H1 (cell line): ENCODE results near the gene PPP1R27. TPM values are rescaled to one million over a fixed set of nuclear protein-coding genes. Genes with fewer than 3 reads are reported as not detected.
A peak's percentile ranks its signal among the peaks of the same experiment; 100 is the strongest.

Experiments used
- CTCF ChIA-PET: fragments of 300-600 bp; sonication (Branson Sonifier 250); formaldehyde crosslinking; loops from one replicate; lab custom pipeline; 2021; ENCODE audit not compliant: partially characterized antibody; lab: Charles Lee
- POLR2A ChIA-PET: fragments of 300-600 bp; sonication (Branson Sonifier 250); formaldehyde crosslinking; loops from one replicate; lab custom pipeline; 2021; ENCODE audit warnings: inconsistent platforms; ENCODE audit not compliant: partially characterized antibody; lab: Charles Lee
- DNase-seq, 2 experiments: peaks; one replicate each; pipeline versions ENCODE4 v3.0.0 to v3.0.0-alpha.2; 2010 to 2022; ENCODE audit warnings: low spot score in 2 of 2, low read depth in 1 of 2, mixed read lengths in 1 of 2
- FAIRE-seq: peaks from 2 replicates; lab custom pipeline; 2011; peaks lifted over from hg19 to GRCh38; lab: Jason Lieb, UNC
- H2AFZ ChIP-seq: 2 replicates; pipeline ENCODE4 v1.8.1; 2012; ENCODE audit warnings: low read length, inconsistent platforms
- H2AK5ac ChIP-seq: 2 replicates; pipeline ENCODE4 v1.6.1; 2013; ENCODE audit warnings: low read depth, low read length
- H2BK120ac ChIP-seq: replicated peaks from 2 replicates; pipeline ENCODE3; 2013; ENCODE audit warnings: low read depth, low read length, inconsistent platforms
- H2BK12ac ChIP-seq: 2 replicates; pipeline ENCODE4 v1.6.1; 2013; ENCODE audit warnings: low read depth, low read length
- H2BK15ac ChIP-seq: 2 replicates; pipeline ENCODE4 v1.6.1; 2013; ENCODE audit warnings: low read length
- H2BK20ac ChIP-seq: 2 replicates; pipeline ENCODE4 v1.6.1; 2013; ENCODE audit warnings: low read length
- H2BK5ac ChIP-seq: 2 replicates; pipeline ENCODE4 v1.6.1; 2013; ENCODE audit warnings: low read depth, low read length
- H3K14ac ChIP-seq: 2 replicates; pipeline ENCODE4 v1.6.1; 2013; ENCODE audit warnings: inconsistent platforms; ENCODE audit not compliant: insufficient read length
- H3K18ac ChIP-seq: 2 replicates; pipeline ENCODE4 v1.6.1; 2013; ENCODE audit warnings: low read length; ENCODE audit errors: extremely low read depth
- H3K23ac ChIP-seq: 2 replicates; pipeline ENCODE4 v1.6.1; 2013; ENCODE audit warnings: inconsistent platforms; ENCODE audit not compliant: insufficient read length
- H3K23me2 ChIP-seq: 2 replicates; pipeline ENCODE4 v1.6.1; 2013; ENCODE audit warnings: low read depth, low read length
- H3K27ac ChIP-seq: 2 replicates; pipeline ENCODE4 v1.6.1; 2011; ENCODE audit warnings: low read depth, low read length, inconsistent platforms
- H3K27me3 ChIP-seq, 4 experiments: replicated peaks in 1 of 4; 1 replicate in 1 of 4; 2 replicates in 3 of 4; pipeline versions ENCODE4 v1.6.1 to v1.8.1; 2011 to 2013; ENCODE audit warnings: low read length in 3 of 4, mild to moderate bottlenecking in 3 of 4, inconsistent platforms in 2 of 4, mixed read lengths in 2 of 4, moderate library complexity in 1 of 4; ENCODE audit not compliant: control insufficient read depth in 3 of 4, insufficient read depth in 3 of 4; ENCODE audit errors: extremely low read depth in 1 of 4
- H3K36me3 ChIP-seq, 4 experiments: 2 replicates each; pipeline versions ENCODE4 v1.6.1 to v1.8.1; 2011 to 2013; ENCODE audit warnings: mild to moderate bottlenecking in 4 of 4, low read length in 3 of 4, moderate library complexity in 2 of 4, control low read depth in 1 of 4, inconsistent platforms in 1 of 4; ENCODE audit not compliant: insufficient read depth in 4 of 4, control insufficient read depth in 2 of 4
- H3K4ac ChIP-seq: replicated peaks from 2 replicates; pipeline ENCODE3; 2013; ENCODE audit warnings: low read length, low read depth, mixed read lengths, inconsistent platforms; ENCODE audit not compliant: insufficient read length
- H3K4me1 ChIP-seq, 4 experiments: replicated peaks in 1 of 4; 1 replicate in 1 of 4; 2 replicates in 3 of 4; pipeline versions ENCODE4 v1.6.1 to v1.8.1; 2011 to 2013; ENCODE audit warnings: low read length in 3 of 4, inconsistent platforms in 2 of 4, mixed read lengths in 1 of 4; ENCODE audit not compliant: insufficient read depth in 4 of 4, control insufficient read depth in 3 of 4
- H3K4me2 ChIP-seq, 2 experiments: 2 replicates each; pipeline versions ENCODE4 v1.6.1 to v1.8.1; 2011 to 2013; ENCODE audit warnings: low read depth in 2 of 2, low read length in 2 of 2, control low read depth in 1 of 2, inconsistent platforms in 1 of 2, mild to moderate bottlenecking in 1 of 2; ENCODE audit not compliant: insufficient read depth in 1 of 2
- H3K4me3 ChIP-seq, 4 experiments: fragments of 200-600, 300-600 bp in 1 of 4; sonication (generic), shearing (Covaris generic), sonication (Bioruptor Twin) in 1 of 4; 2 replicates each; pipeline versions ENCODE4 v1.5.1 to v1.8.1; 2011 to 2016; ENCODE audit warnings: low read length in 4 of 4, low read depth in 3 of 4, control low read depth in 2 of 4, inconsistent platforms in 2 of 4, mild to moderate bottlenecking in 2 of 4, mixed read lengths in 1 of 4, moderate library complexity in 1 of 4; ENCODE audit not compliant: insufficient read depth in 2 of 4; ENCODE audit errors: extremely low read depth in 1 of 4
- H3K56ac ChIP-seq: replicated peaks from 2 replicates; pipeline ENCODE3; 2013; ENCODE audit warnings: low read depth, mild to moderate bottlenecking, mixed read lengths, low read length, inconsistent platforms; ENCODE audit not compliant: insufficient read length
- H3K79me1 ChIP-seq: 2 replicates; pipeline ENCODE4 v1.6.1; 2013; ENCODE audit warnings: low read depth, low read length, control low read depth
- H3K79me2 ChIP-seq, 2 experiments: 2 replicates each; pipeline versions ENCODE4 v1.6.1 to v1.8.1; 2012 to 2013; ENCODE audit warnings: low read length in 2 of 2, mild to moderate bottlenecking in 2 of 2, inconsistent platforms in 1 of 2; ENCODE audit not compliant: insufficient read depth in 2 of 2, control insufficient read depth in 1 of 2
- H3K9ac ChIP-seq, 4 experiments: replicated peaks in 1 of 4; 1 replicate in 1 of 4; 2 replicates in 3 of 4; pipeline versions ENCODE4 v1.6.1 to v1.8.1; 2011 to 2013; ENCODE audit warnings: low read depth in 3 of 4, low read length in 3 of 4, control low read depth in 2 of 4, mild to moderate bottlenecking in 2 of 4, moderate library complexity in 2 of 4, inconsistent platforms in 1 of 4; ENCODE audit errors: extremely low read depth in 1 of 4
- H3K9me3 ChIP-seq, 2 experiments: 2 replicates each; pipeline versions ENCODE4 v1.6.1 to v1.8.1; 2012 to 2013; ENCODE audit warnings: mild to moderate bottlenecking in 2 of 2, moderate library complexity in 2 of 2, control low read depth in 1 of 2, inconsistent platforms in 1 of 2, low read depth in 1 of 2, low read length in 1 of 2, mixed read lengths in 1 of 2; ENCODE audit not compliant: insufficient read depth in 2 of 2
- H4K20me1 ChIP-seq, 2 experiments: replicated peaks in 1 of 2; 2 replicates each; pipeline versions ENCODE3 to v1.8.1; 2011 to 2013; ENCODE audit warnings: inconsistent platforms in 2 of 2, low read length in 2 of 2, mild to moderate bottlenecking in 1 of 2; ENCODE audit not compliant: insufficient read depth in 2 of 2, control insufficient read depth in 1 of 2
- H4K5ac ChIP-seq: 2 replicates; pipeline ENCODE4 v1.6.1; 2013; ENCODE audit warnings: low read length, low read depth, mixed read lengths, inconsistent platforms; ENCODE audit not compliant: insufficient read length
- H4K8ac ChIP-seq: 2 replicates; pipeline ENCODE4 v1.8.0; 2013; ENCODE audit warnings: mild to moderate bottlenecking, moderate library complexity, low read length, inconsistent platforms; ENCODE audit not compliant: insufficient read depth; ENCODE audit errors: extremely low read depth
- H4K91ac ChIP-seq: replicated peaks from 2 replicates; pipeline ENCODE3; 2013; ENCODE audit warnings: low read length, mixed read lengths, inconsistent platforms; ENCODE audit not compliant: insufficient read length
- BCL11A ChIP-seq, 2 experiments: IDR thresholded peaks; one replicate each; pipeline ENCODE4 v1.6.1; 2011; ENCODE audit warnings: low read depth in 2 of 2, low read length in 2 of 2, mild to moderate bottlenecking in 2 of 2
- BRCA1 ChIP-seq: IDR thresholded peaks from 2 replicates; pipeline ENCODE4 v1.6.1; 2012; ENCODE audit warnings: low read depth, low read length, improper control_type of control experiment
- EGR1 ChIP-seq: IDR thresholded peaks from 2 replicates; pipeline ENCODE4 v1.6.1; 2011; ENCODE audit warnings: low read depth, low read length, borderline replicate concordance
- GTF2F1 ChIP-seq: IDR thresholded peaks from 2 replicates; pipeline ENCODE4 v1.6.1; 2012; ENCODE audit warnings: low read depth, low read length, improper control_type of control experiment, borderline replicate concordance
- HDAC2 ChIP-seq, 2 experiments: fragments of 300-600 bp in 1 of 2; sonication (generic) in 1 of 2; IDR thresholded peaks; 2 replicates each; pipeline ENCODE4 v1.6.1; 2011 to 2012; ENCODE audit warnings: low read depth in 2 of 2, low read length in 2 of 2, mild to moderate bottlenecking in 2 of 2, moderate library complexity in 2 of 2, borderline replicate concordance in 1 of 2, inconsistent platforms in 1 of 2
- SIN3A ChIP-seq, 2 experiments: IDR thresholded peaks in 1 of 2; conservative IDR thresholded peaks in 1 of 2; 2 replicates each; pipeline ENCODE4 v1.6.1; 2011 to 2012; ENCODE audit warnings: low read length in 2 of 2, improper control_type of control experiment in 1 of 2, low read depth in 1 of 2, mild to moderate bottlenecking in 1 of 2
- TAF1 ChIP-seq: IDR thresholded peaks from 2 replicates; pipeline ENCODE4 v1.6.1; 2011; ENCODE audit warnings: mild to moderate bottlenecking, low read depth, low read length
- TBP ChIP-seq: IDR thresholded peaks from 2 replicates; pipeline ENCODE4 v1.6.1; 2011; ENCODE audit warnings: low read depth, low read length, improper control_type of control experiment
- WGBS, 2 experiments: shearing (Covaris generic) in 1 of 2; methylation state at CpG; one replicate each; pipeline versions ENCODE4 v1.1.6 to v1.1.7; 2013 to 2015; ENCODE audit warnings: low lambda C conversion rate in 2 of 2, mixed read lengths in 2 of 2, inconsistent platforms in 1 of 2, low coverage in 1 of 2, missing lambda C conversion rate in 1 of 2; ENCODE audit not compliant: insufficient replicate concordance in 2 of 2, insufficient coverage in 1 of 2, insufficient read length in 1 of 2; ENCODE audit errors: extremely low coverage in 1 of 2, missing lambda C conversion rate in 1 of 2; 5-methylcytosine and 5-hydroxymethylcytosine counted together
- polyA plus RNA-seq, 7 experiments: library from polyadenylated mRNA; depleted of rRNA in 3 of 7; stranded (reverse) in 5 of 7; unstranded in 2 of 7; fragments of >200 nt in 5 of 7; fragments of 200-250 nt in 2 of 7; gene quantifications; 1 replicate in 5 of 7; 2 replicates in 1 of 7; 4 replicates in 1 of 7; pipeline versions ENCODE4 v1.2.1 to v1.2.3, GENCODE V29; 2011 to 2013; ENCODE audit warnings: missing spikeins in 2 of 7, mixed read lengths in 2 of 7
- total RNA-seq: library from RNA; stranded (reverse); fragmentation: NEBNext Ultra II Directional; extraction: Animal tissue kit (Norgen Biotek cat#: 25700); gene quantifications from 2 replicates; pipeline ENCODE4 v1.2.1, GENCODE V29; 2021
- TF ChIP-seq, protein P1 (sequence below): IDR thresholded peaks from 2 replicates; pipeline ENCODE4 v1.6.1; 2012; ENCODE audit warnings: low read length, inconsistent platforms
- TF ChIP-seq, protein P2 (sequence below): IDR thresholded peaks from 2 replicates; pipeline ENCODE4 v1.6.1; 2012; ENCODE audit warnings: inconsistent platforms

Gene PPP1R27
- total and polyA plus RNA-seq, 2 of the 8 experiments (the other 6 are each of a cell fraction or from before 2014, with no cell fraction given) = 0.27 TPM; not detected in 1

DNA sequence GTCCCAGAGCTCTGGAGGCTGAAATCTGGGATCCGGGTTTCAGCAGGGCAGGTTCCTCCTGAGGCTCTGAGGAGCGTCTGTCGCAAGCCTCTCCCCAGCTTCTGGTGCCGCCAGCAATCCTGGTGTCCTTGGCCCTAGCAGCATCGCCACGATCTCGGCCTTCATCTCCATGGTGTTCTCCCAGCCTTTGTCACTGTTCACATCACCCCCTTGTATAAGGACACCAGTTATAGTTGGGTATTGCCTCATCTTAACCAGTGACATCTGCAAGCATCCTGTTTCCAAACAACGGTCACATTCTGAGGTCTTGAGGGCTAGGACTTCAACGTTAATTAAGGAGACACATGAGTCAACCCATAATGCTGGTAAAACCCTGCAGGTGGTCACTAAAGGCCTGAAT, 2.8 kb upstream of the PPP1R27 start:
- Histone ChIP-seq H3K27ac (no peak overlapping the region), H2AK5ac (no peak overlapping the region), H3K4me3 (no peak overlapping the region), H3K79me2 (peaks cover 0 to 7% of the 10 kb centered on the region in 2 experiments; a peak in 1 of 4 replicates), H2BK20ac (no peak overlapping the region), H3K36me3 (no peaks in the 10 kb centered on the region; a peak in 1 of 8 replicates), H3K14ac (no peak overlapping the region), H2BK120ac (no peak overlapping the region), H4K20me1 (no peaks in the 10 kb centered on the region), H3K23ac (no peak overlapping the region), H3K27me3 (no peaks in the 10 kb centered on the region), H3K4me2 (no peak overlapping the region), H2BK15ac (no peak overlapping the region), H3K18ac (no peak overlapping the region), H2BK12ac (peak overlapping the region; percentile 75; the same call in 1 of the 2 replicates), H3K4ac (no peak overlapping the region), H3K4me1 (peaks cover 0 to 8% (median 4%) of the 10 kb centered on the region in 4 experiments; a peak in 5 of 7 replicates), H4K8ac (peak overlapping the region; percentile 19; the same call in 1 of the 2 replicates), H2BK5ac (no peak overlapping the region), H3K79me1 (peaks cover 3% of the 10 kb centered on the region; the same call in 1 of the 2 replicates), H3K23me2 (peaks cover 3% of the 10 kb centered on the region; the same call in 1 of the 2 replicates), H3K9me3 (no peaks in the 10 kb centered on the region), H3K9ac (no peak overlapping the region), H4K91ac (no peak overlapping the region), H4K5ac (no peak overlapping the region), H2AFZ (no peak overlapping the region), H3K56ac (no peak overlapping the region)
- CTCF ChIA-PET = interaction anchor here (0.6 to 1.6 kb wide), 7 partner anchors 10 to 113 kb away, joined by 3 to 5 read pairs (median 3); no protein-coding TSS in a partner anchor
- DNase-seq (no peak), FAIRE-seq (no peak)
- POLR2A ChIA-PET = interaction anchor here (0.7 to 1.6 kb wide), 4 partner anchors 12 to 162 kb away, joined by 3 read pairs; no protein-coding TSS in a partner anchor
- 76% methylated on average over 8 of the region's 9 CpGs; no CpG with 5 or more reads in 1 of the 2 experiments for WGBS, 2 experiments
- no peak for TF ChIP-seq EGR1
- TF ChIP-seq TAF1 = no peak
- TF ChIP-seq BRCA1 = no peak
- TF ChIP-seq GTF2F1 = no peak
- no peak for TF ChIP-seq TBP
- TF ChIP-seq, protein P1, sequence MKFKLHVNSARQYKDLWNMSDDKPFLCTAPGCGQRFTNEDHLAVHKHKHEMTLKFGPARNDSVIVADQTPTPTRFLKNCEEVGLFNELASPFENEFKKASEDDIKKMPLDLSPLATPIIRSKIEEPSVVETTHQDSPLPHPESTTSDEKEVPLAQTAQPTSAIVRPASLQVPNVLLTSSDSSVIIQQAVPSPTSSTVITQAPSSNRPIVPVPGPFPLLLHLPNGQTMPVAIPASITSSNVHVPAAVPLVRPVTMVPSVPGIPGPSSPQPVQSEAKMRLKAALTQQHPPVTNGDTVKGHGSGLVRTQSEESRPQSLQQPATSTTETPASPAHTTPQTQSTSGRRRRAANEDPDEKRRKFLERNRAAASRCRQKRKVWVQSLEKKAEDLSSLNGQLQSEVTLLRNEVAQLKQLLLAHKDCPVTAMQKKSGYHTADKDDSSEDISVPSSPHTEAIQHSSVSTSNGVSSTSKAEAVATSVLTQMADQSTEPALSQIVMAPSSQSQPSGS = no peak
- TF ChIP-seq HDAC2 (IDR thresholded peaks at IDR 0.05; ENCODE audit: borderline replicate concordance in 1 of 2, low read depth in 2 of 2, low read length in 2 of 2) = no peak
- TF ChIP-seq BCL11A (IDR thresholded peaks at IDR 0.05; ENCODE audit: low read depth in 2 of 2, low read length in 2 of 2) = no peak
- TF ChIP-seq, protein P2, sequence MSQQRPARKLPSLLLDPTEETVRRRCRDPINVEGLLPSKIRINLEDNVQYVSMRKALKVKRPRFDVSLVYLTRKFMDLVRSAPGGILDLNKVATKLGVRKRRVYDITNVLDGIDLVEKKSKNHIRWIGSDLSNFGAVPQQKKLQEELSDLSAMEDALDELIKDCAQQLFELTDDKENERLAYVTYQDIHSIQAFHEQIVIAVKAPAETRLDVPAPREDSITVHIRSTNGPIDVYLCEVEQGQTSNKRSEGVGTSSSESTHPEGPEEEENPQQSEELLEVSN = no peak
- TF ChIP-seq SIN3A (conservative IDR thresholded peaks at IDR 0.05 in 1 of 2, IDR thresholded peaks at IDR 0.05 in 1 of 2; ENCODE audit: low read depth in 1 of 2, low read length in 2 of 2) = no peak
